COR-L47 (cell line): Measurements from ENCODE around the gene CCNK.
A peak's percentile ranks its signal among the peaks of the same experiment; 100 is the strongest.

Experiments used
- DNase-seq: peaks from one replicate; lab custom pipeline; 2025; lab: John Stamatoyannopoulos, UW

CCNK gene

DNA sequence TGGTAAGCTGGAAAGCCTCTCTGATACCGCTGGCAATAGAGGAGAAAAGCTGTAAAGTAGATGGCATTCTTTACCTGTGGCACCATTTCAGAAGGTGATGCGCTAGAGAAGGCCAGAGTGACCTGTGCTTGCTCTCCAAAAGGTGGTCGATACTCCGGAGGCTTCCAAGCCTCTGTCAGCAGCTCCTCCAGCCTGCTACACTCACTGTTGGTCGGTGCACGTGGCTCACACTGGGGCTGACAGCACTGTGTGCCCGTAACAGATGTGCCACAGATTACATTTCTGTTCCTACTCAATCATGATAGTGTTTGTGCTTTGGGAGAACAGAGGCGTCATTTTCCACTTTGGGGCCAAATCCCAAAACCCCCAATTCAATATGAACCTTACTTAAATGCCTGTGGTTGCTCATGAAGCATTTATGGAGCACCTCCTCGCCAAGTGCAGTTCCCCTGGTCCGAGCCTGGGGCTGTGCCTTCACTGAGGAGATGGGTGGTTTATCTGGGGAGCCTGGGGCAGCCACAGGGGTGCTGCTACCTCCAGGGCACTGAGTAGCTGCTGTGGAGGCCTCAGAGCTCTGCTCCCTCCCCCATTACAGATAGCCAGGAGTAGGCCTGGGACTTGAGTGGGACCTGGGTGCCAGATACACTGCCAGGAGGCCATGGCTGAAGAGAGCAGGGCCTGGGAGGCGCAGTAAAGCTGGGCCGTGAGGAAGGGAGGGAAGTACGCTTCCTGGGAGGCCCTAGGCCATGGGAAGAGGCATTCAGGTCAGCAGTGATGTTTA, 26.8 kb downstream of the CCNK start:
- no peak for DNase-seq

DNA sequence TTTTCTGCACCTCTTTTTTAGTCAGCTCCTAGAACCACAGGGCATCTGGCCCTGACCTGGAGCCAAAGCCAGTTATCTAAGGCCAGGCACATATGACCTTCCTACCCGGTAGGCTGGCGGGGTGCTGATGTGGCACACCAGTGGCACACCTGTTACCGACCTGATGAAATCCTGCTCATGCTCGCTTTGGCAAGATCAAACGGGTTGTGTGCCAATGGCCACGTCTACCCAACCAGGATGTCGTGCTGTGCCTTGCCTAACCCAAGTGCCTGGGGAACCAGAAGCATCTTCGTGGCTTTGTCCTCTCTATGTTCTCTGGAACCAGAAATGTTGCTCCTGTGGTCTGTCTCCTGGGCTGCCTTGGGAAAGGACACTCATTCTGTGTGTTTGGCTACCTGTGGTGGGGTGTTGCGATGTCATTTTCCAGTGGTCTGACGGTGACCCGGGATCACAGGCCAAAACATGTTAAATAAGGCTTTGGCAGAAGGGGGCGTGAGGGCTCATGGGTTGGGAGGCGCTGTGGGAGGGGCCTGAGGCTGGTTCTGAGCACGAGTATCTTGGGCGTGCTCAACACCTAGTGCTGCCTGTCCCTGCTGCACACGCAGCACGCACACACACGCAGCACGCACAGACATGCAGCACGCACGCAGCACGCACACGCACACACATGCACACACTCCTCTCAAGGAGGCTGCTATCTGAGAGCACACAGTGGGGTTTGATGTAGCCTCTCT, 27.9 kb downstream of the CCNK start:
- no peak for DNase-seq

DNA sequence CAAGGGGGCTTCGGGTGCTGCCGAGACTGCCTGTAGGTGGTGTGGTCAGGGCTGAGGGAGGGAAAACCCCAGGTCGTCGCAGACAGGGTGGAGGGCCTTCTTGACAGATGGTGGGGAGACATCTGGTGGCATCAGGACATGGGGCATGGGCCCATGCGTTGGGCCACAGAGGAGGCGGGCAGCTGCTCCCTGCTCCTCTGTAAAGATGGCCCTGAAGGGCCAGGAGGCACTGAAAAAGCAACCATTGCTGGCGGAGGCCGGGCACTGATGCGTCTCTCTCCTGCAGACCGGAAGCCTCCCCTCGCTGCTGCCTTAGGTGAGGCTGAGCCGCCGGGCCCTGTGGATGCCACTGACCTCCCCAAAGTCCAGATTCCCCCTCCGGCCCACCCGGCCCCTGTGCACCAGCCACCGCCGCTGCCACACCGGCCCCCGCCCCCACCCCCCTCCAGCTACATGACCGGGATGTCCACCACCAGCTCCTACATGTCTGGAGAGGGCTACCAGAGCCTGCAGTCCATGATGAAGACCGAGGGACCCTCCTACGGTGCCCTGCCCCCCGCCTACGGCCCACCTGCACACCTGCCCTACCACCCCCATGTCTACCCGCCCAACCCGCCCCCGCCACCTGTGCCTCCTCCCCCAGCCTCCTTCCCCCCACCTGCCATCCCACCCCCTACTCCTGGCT, 28.8 kb downstream of the CCNK start:
- DNase-seq: no peak

DNA sequence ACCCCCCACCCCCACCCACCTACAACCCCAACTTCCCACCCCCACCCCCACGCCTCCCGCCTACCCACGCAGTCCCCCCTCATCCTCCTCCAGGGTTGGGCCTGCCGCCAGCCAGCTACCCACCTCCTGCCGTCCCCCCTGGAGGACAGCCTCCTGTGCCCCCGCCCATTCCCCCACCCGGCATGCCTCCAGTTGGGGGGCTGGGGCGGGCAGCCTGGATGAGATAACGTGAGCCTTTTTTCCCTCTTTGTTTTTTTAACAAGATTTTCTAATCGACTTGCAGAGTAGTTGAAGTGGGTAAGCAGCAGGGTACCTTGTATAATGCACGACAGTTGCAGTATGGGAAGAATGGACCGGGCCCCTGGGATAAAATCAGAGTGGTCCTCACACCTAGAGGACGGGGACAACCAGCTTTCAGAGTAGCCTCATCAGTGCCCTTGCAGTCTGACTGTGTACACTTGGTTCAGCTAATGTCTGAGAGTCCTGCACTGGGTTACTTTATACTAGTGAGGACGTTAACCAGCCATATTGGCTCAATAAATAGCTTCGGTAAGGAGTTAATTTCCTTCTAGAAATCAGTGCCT, 29.4 kb downstream of the CCNK start:
- no peak for DNase-seq

DNA sequence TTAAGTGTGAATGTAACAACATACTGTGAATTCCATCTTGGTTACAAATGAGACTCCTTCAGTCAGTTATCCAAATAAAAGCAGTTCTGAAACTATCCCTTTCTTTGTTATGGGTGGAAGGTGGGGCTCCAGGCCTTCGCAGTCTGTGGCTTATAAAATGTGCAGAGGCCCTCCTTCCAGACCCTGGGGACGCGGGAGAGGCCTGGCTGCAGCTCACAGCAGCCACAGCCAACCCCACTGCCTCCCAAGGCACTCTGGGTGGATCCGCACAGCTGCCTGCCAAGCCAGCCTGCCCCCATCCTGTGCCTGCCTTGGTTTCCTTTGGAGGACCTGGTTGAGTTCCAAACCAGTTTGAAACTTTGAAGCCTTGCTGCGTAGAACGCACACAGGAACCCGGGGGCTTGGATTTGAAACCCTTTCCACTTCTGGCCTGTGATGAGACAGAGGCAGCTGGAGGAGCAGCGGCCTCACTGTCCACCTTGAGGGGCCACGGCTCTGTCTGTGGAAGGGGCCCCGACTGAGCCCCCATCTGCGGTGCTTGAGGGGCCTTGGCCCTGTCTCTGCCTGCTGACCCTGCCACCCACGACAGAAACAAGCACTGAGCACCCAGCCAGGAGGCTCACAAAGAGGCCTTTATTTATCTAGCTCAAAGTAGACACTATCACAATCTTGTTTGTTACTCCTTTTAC, 30.4 kb downstream of the CCNK start:
- no peak for DNase-seq

DNA sequence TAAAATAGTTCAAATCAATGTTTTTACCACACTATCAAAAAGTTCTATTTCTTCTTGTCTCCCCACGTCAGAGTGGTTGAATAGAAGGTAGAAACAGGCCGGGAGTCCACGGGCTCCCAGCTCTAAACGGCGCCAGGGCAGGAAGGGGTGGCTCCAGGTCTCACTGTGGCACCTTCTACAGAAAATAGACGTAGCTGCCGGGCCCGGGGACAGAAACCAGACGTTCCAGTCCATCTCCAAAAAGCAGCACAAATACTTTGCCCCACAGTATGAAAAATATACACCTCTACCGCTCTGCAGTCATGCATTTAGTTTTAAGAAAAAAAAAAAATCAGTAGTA, 30.9 kb downstream of the CCNK start:
- no peak for DNase-seq

DNA sequence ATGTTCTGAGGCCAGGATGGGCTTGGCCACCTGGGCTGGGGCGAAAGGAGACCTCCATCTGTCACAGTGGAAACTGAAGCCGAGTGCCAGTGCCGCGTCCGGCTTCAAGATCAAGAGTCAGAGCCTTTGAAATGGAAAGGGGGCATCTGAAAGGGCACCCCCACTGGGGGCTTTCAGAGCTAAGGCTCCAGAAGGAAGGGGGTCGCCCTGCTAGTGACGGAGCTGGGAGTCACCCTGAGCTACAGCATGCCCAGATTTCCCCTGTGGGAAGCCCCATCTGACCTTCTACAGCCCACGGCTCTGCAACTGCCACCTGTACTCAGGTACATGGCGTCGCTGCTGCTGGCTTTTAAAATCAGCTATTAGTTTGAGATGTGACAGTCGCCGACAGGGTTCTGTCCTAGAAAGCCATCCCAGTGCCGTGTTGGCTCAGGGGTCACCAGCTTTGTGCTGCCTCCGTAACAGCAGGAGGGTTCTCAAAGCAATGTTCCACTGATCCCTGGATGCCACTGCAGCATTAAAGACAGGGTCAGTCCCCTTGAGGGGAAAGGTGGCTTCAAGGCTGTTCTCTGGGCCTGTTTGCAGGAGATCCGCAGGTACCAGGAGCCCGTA, 31.5 kb downstream of the CCNK start:
- no peak for DNase-seq

DNA sequence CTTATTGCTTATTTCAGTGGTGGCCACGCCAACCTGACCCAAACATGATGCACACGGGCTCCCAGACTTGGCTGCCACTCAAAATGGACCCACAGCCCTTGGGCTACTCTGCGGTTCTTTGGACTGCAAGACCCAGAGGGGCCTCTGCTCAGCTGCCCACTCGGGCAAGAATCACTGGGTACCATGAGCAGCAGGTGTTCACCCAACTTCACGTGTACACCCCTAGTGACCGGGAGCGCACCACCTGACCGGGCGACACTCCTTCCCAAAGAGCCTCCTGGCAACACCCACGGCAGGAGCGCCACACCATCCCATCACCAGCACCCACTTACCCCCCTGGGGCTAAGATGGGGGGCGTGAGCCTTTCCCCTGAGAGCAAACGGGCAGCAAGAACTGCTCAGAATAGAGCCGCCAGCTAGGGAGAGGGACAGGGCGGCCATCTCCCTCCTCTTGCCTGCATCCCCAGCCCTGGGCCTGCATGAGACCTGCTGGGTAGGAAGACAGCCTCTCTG, 32.0 kb downstream of the CCNK start:
- no peak for DNase-seq

DNA sequence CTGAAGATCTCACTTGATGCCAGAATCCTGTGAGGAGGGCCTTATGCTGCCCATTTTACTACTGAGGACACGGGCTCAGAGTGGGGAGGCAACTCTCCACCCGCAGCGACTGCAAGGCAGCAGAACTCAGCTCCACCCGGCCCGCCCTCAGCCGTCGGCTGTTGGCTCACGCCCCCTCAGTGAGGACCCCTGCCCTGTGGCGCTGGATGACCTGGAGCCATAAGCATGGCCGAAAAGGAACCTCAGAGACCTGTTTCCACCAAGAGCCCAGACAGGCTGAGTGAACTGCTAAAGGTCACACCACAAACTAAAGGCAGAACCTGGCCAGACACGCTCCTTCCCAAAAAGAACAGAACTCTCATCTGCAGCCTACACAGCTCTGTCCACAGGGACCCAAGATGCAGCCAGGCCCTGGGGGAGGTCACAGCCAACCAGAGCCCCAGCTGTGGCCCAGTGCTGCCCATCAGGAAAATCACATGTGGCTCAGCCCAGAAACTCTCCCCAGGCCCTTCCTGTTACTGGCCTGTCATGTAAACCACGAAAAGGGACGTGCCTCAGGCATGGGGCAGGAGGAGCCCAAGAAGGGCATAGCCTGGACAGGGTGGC, 32.8 kb downstream of the CCNK start:
- no peak for DNase-seq

DNA sequence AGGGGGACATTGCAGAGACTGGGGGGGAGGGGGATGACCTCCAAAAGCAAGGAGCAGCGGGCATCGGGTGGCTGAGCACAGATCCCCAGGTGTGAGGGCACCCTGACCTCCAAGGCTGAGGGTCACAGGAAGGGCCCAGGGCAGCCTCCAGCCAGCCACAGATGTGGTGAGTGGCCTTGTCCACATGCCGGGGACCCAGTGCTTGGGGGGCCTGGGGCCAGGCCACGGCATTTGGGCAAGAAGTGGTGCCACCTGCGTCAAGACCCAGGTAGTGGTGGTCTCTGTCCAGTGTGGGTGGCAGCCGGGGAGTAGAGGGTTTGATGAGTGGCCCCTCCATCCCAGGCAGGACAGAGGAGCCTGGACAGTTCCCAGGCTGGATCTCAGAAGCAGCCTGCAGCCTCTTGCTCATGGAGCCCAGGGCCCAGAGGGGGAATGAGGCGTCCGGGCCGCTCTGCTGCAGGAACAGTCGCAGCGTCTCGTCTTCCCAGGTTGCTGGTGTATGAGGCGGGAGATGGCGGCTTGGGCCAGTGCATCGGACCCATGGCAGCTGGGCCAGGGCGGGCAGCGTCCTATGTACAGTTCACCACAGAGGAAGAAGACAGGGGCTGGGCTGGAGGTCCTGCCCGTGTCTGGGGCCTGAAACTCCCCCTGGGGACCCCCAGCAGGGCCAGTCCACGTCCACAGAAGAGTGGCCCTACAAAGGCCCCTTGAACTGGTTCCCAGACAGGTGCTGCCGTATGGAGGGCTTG, 33.5 kb downstream of the CCNK start:
- DNase-seq: no peak

DNA sequence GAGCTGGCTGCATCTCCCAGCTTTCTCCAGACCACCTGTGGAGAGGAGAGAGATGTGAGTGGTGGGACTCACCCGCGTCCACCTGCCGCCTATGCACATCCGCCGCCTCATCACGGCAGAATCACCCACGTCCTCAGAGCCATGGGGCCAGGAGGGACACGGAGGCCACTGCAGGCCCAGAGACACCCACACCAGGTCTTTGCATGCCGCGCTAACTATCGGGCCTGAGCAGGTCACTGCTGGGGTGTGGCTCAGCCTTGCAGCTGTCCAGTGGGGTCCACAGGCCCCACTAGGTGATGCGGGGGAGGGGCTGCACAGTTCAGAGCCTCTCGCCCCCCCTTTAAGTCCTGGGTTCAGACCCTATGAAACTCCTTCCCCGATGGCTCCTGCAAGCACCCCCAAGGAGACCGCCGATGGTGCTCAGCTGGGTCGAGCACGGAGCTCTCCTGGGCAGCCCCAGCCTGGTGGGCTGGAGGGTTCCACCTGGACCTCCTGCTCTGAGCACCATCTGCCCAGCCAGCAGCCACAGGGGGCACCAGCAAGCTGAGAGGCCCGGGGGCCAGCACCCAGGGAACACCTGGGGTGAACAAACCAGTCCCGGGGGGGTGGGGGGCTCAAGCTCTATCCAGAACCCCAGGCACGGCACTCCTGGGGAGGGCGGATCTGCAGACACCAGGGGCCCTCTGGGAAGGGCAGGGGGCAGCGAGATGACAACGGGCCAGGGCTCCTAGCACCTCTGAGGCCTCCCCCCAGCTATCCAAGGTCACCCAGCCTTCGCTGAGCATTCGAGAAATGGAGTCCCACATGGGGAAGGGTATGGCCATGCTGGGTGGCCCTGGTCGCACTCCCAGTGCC, 34.3 kb downstream of the CCNK start:
- no peak for DNase-seq

DNA sequence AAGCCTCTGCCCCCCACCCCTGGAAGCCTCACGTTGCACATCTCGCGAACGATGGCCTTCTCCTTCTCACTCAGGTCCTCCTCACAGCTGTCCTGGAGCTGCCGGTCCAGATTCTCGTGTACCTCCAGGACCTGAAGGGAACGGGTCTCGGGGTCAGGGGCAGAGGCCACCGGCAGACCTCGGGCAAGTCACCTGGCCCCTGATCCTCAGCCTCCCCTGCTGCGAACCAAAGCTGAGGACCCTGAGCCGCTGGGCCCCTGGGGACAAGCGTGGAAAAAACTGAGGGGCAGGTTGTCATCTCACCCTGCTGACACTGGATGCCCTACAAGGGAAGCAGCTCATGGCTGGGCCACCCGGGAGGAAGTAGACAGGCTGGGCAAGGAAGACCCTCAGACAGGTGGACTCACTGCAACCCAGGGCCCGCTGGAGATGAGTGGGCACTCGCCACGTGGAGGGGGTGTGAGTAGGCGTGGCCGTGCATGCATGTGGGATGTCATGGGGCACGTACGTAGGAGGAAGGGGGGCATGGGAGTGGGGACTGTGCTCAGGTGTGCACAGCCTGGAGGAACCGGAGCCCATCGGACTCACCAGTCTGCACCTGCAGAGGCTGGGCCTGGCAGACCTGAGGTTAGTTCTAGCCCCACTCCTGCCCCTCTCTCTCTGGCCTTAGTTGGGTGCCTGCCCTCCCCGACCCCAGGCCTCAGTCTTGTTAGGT, 35.1 kb downstream of the CCNK start:
- no peak for DNase-seq

DNA sequence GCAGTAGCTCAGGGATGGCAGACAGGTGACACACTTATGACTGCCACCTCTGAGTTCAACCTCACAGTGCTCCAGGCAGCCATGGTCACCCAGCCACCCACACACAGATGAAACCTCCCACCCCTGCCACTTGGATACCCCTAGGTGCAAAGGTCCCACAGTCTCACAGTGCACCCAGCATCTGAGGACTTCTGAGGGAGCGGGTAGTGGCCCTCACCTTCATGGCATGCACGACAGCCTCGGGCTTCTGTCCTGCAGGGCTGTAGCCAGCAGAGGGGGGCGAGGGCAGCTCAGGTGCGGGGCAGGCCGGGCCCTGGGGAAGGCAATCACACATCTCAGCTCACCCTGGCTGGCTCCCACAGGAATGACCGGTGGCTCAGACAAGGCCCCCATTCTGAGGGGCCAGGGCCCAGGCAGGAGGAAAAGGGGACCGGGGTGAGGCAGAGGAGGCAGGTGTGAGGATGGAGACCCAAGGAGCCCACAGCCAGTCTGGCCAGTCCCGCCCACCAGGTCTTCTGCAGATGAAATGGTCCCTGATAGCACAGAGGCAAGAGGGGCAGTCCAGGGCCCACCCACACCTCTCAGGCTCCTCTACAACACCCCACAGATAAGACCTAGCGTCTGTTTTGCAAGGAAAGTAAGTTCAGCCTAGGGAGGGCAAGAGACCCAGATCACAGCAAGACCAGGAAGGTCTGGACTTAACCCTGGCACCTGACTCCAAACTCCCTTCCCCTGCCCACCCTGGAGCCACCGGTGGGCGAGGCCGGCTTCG, 35.8 kb downstream of the CCNK start:
- DNase-seq: no peak

DNA sequence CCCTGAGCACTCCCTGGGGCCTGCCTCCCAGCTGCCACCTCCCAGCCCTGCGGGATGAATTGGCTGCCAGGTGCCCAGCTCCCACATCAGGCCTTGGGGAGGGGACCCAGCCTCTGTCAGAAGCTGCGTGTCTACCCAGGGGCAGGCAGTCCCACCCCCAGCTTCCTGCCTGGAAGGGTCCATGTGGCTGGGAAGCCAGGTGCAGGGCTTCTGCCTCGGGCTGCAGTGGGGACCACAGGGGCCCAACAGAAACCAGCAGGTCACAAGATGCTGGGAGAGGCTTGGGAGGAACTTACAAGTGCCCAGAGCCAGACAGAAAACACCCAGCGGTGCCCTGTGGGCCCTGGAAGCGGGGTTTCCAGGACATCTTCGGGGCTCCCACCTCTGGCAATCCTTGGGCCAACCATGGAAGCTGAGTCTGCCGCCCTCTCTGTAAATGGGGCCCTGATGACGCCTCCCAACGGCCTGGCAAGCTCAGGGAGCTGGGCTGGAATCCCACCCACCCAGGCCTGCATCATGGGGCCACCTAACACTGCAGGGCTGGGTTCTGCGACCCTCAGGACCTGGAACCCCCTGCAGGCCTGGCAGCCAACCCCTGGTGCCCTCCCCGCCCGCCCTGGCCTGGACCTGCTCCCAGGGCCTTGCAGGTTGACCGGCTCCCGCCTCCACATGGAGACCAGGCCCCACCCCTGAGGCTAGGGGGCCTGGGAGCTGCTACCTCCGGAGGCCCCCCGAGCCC, 36.6 kb downstream of the CCNK start:
- no peak for DNase-seq

DNA sequence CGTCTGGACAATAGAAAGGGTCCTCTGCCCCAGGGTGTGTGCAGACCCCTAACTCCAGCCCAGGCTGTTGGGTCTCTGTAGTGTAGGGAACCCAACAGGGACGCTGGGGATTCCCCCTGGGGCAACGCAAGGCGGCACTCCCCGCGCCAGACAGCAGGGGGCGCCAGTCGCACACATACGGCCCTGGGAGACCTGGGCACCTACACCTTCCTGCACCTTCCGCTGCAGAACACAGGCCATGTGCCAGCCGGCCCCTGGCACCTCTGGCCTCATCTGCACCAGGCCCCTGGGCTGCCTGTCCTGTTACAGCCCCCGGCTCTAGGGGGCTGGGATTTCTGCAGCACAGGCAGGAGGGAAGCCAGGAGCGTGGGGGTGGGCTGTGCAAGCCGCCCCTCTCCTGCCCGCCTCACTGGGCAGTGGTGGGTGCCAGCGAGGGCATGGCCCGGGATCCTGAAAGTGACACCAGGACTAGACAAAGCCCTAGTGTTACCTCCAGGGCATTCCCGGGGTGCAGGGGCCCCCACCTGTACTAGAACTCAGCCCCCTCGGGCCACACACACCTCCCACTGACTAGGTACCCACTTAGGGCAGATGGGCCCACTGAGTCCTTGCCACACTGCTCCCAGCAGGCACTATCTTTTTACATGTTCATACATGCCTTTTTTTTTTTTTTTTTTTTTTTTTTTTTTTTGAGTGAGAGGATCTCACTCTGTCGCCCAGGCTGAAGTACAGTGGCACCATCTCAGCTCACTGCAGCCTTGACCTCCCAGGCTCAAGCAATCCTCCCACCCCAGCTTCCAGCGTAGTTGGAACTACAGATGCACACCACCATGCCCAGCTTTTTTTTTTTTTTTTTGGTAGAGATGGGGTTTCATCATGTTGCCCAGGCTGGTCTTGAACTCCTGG, 37.5 kb downstream of the CCNK start:
- DNase-seq: peak; percentile 72

DNA sequence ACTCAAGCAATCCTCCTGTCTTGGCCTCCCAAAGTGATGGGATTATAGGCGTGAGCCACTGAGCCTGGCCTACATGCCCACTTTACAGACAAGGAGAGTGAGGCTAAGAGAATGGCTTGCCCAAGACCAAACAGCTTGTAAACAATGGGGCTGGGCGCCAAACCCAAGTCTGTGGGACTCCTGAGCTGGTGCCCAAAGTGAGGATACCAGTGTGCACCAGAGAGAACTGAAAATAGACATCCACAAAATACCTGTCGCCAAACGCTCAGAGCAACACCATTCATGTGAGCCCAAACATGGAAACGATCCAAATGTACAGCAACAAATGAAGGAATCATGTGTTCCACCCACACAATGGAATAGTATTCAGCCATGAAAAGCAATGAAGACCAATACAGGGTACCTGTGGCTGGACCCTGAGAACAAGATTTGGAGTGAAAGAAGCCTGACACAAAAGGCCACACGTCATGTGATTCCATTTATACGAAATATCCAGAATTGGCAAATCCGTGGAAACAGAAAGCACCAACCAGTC, 38.2 kb downstream of the CCNK start:
- DNase-seq: no peak
